Measurements from ENCODE around the gene HBA2. TPM values are rescaled to one million over a fixed set of nuclear protein-coding genes. Genes with fewer than 3 reads are reported as not detected.

Gene HBA2
- total RNA-seq, 2 experiments from 2014 or later: not detected

- ATAC-seq (ENCODE audit: poor library complexity) (no peak), DNase-seq (no peak)
- H3K27me3 Mint-ChIP-seq: no peaks in the 10 kb centered on the region
- no peaks in the 10 kb centered on the region for H3K9me3 Mint-ChIP-seq
- Histone ChIP-seq H3K9me3 (ENCODE audit: control insufficient read depth in 1 of 2, insufficient read depth in 1 of 2, low read length in 2 of 2) (no peaks in the 10 kb centered on the region), H3K27me3 (ENCODE audit: control insufficient read depth in 1 of 2, insufficient read depth in 2 of 2, low read length in 2 of 2) (no peaks in the 10 kb centered on the region), H3K4me1 (ENCODE audit: insufficient read depth, low read length) (peaks cover 5% of the 10 kb centered on the region), H3K36me3 (ENCODE audit: insufficient read depth, low read length) (peaks cover 87% of the 10 kb centered on the region), H3K4me3 (ENCODE audit: low read length) (no peak overlapping the region), H3K27ac (ENCODE audit: low read depth in 1 of 2, low read length in 2 of 2) (no peak overlapping the region)
- H3K4me1 Mint-ChIP-seq (ENCODE audit: low read depth): peaks cover 6% of the 10 kb centered on the region
- H3K27ac Mint-ChIP-seq: no peak overlapping the region
- POLR2A ChIA-PET: no interaction called here
- intact Hi-C loops (cut with DNase I, micrococcal nuclease): no loop called here
- CTCF ChIA-PET: no interaction called here
- TF ChIP-seq CTCF (IDR thresholded peaks at IDR 0.05): no peak
- H3K4me3 Mint-ChIP-seq: no peak overlapping the region
- peaks cover 87% of the 10 kb centered on the region for H3K36me3 Mint-ChIP-seq (ENCODE audit: low read depth)
Measured at GRCh38 chr16:192686-193085, 20.0 kb downstream of the HBA2 start.

- Mint-ChIP-seq H3K36me3 (ENCODE audit: low read depth) (peaks cover 91% of the 10 kb centered on the region), H3K27ac (no peak overlapping the region), H3K4me3 (no peak overlapping the region), H3K27me3 (no peaks in the 10 kb centered on the region), H3K9me3 (no peaks in the 10 kb centered on the region), H3K4me1 (ENCODE audit: low read depth) (peaks cover 5% of the 10 kb centered on the region)
- H3K4me3 ChIP-seq (ENCODE audit: low read length): no peak overlapping the region
- H3K27me3 ChIP-seq (ENCODE audit: control insufficient read depth in 1 of 2, insufficient read depth in 2 of 2, low read length in 2 of 2): no peaks in the 10 kb centered on the region
- TF ChIP-seq CTCF (IDR thresholded peaks at IDR 0.05): no peak
- no peaks in the 10 kb centered on the region for H3K9me3 ChIP-seq (ENCODE audit: control insufficient read depth in 1 of 2, insufficient read depth in 1 of 2, low read length in 2 of 2)
- CTCF ChIA-PET: interaction anchor here (1.2 kb wide), 1 partner anchor 19 kb away, joined by 3 read pairs; no protein-coding TSS in a partner anchor
- H3K36me3 ChIP-seq (ENCODE audit: insufficient read depth, low read length): peaks cover 91% of the 10 kb centered on the region
- intact Hi-C loops (cut with DNase I, micrococcal nuclease): no loop called here
- POLR2A ChIA-PET: no interaction called here
- ATAC-seq (ENCODE audit: poor library complexity) (no peak), DNase-seq (no peak)
- H3K27ac ChIP-seq (ENCODE audit: low read depth in 1 of 2, low read length in 2 of 2): no peak overlapping the region
- H3K4me1 ChIP-seq (ENCODE audit: insufficient read depth, low read length): peaks cover 4% of the 10 kb centered on the region
Measured at GRCh38 chr16:193441-193840, 20.8 kb downstream of the HBA2 start.

- H3K27ac Mint-ChIP-seq: no peak overlapping the region
- POLR2A ChIA-PET: no interaction called here
- ATAC-seq (ENCODE audit: poor library complexity): no peak
Measured at GRCh38 chr16:194516-194915, 21.8 kb downstream of the HBA2 start.

More at GRCh38 chr16:194516-194915, 21.8 kb downstream of the HBA2 start:
- no peak for TF ChIP-seq CTCF (IDR thresholded peaks at IDR 0.05)
- Histone ChIP-seq H3K9me3 (ENCODE audit: control insufficient read depth in 1 of 2, insufficient read depth in 1 of 2, low read length in 2 of 2) (no peaks in the 10 kb centered on the region), H3K36me3 (ENCODE audit: insufficient read depth, low read length) (peaks cover 89% of the 10 kb centered on the region), H3K27me3 (ENCODE audit: control insufficient read depth in 1 of 2, insufficient read depth in 2 of 2, low read length in 2 of 2) (no peaks in the 10 kb centered on the region), H3K4me3 (ENCODE audit: low read length) (no peak overlapping the region), H3K27ac (ENCODE audit: low read depth in 1 of 2, low read length in 2 of 2) (no peak overlapping the region), H3K4me1 (ENCODE audit: insufficient read depth, low read length) (no peaks in the 10 kb centered on the region)
- no peak for DNase-seq
- H3K36me3 Mint-ChIP-seq (ENCODE audit: low read depth): peaks cover 91% of the 10 kb centered on the region
- intact Hi-C loops (cut with DNase I, micrococcal nuclease): no loop called here
- no peaks in the 10 kb centered on the region for H3K4me1 Mint-ChIP-seq (ENCODE audit: low read depth)
- CTCF ChIA-PET: interaction anchor here (1.2 kb wide), 1 partner anchor 18 kb away, joined by 3 read pairs; no protein-coding TSS in a partner anchor
- no peaks in the 10 kb centered on the region for H3K27me3 Mint-ChIP-seq
- no peaks in the 10 kb centered on the region for H3K9me3 Mint-ChIP-seq
- no peak overlapping the region for H3K4me3 Mint-ChIP-seq
